ENCODE data around the gene ARID1B. TPM values are rescaled to one million over a fixed set of nuclear protein-coding genes. Genes with fewer than 3 reads are reported as not detected.
A peak's percentile ranks its signal among the peaks of the same experiment; 100 is the strongest.

ARID1B gene
- total RNA-seq, 2 donors from 2014 or later, result 43.9 to 44.6 TPM

DNA sequence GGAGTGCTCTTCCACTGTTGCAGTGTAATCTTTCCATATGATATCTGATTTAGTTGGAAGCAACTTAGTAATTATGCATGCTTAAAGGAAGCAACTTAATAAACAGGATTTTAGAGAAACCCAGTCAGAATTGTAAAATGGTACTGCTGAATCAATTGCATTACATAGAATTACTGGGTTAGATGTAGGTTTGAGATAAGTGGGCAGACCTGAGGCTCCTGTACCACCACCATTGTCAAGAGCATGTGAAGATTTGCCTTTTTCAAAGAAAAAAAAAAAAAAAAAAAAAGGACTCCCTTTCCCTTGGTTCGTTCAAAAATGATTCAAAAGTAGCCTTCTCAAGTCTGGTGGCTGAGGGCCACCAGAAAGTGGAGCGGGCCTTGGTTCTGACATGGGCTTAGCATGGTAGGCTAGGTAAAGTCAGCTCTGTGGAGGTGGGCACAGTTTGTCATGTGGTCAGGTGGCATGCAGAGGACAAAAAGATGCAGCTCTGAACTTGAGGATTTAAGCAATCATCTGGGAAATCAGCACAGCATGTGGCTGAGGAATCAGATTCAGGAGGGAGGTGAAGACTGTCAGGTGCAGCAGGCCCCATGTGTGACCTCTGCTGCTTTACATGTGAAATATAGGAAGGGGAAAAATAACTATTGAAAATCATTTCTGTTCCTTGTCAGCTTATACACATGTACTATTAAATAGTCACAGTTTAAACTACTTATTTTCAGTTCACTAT lies 32.4 kb downstream of the ARID1B start:
- peak overlapping the region; percentile 32 to 52 for H3K27ac ChIP-seq
- no peak for DNase-seq (ENCODE audit: low spot score)
- H3K4me3 ChIP-seq, result no peak overlapping the region
- TF ChIP-seq, protein P1, sequence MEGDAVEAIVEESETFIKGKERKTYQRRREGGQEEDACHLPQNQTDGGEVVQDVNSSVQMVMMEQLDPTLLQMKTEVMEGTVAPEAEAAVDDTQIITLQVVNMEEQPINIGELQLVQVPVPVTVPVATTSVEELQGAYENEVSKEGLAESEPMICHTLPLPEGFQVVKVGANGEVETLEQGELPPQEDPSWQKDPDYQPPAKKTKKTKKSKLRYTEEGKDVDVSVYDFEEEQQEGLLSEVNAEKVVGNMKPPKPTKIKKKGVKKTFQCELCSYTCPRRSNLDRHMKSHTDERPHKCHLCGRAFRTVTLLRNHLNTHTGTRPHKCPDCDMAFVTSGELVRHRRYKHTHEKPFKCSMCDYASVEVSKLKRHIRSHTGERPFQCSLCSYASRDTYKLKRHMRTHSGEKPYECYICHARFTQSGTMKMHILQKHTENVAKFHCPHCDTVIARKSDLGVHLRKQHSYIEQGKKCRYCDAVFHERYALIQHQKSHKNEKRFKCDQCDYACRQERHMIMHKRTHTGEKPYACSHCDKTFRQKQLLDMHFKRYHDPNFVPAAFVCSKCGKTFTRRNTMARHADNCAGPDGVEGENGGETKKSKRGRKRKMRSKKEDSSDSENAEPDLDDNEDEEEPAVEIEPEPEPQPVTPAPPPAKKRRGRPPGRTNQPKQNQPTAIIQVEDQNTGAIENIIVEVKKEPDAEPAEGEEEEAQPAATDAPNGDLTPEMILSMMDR (IDR thresholded peaks at IDR 0.05), result no peak
- H3K9me3 ChIP-seq, result no peaks in the 10 kb centered on the region
- peaks cover 0 to 38% of the 10 kb centered on the region in 2 donors for H3K4me1 ChIP-seq
- no peaks in the 10 kb centered on the region for H3K36me3 ChIP-seq
- no peaks in the 10 kb centered on the region for H3K27me3 ChIP-seq

DNA sequence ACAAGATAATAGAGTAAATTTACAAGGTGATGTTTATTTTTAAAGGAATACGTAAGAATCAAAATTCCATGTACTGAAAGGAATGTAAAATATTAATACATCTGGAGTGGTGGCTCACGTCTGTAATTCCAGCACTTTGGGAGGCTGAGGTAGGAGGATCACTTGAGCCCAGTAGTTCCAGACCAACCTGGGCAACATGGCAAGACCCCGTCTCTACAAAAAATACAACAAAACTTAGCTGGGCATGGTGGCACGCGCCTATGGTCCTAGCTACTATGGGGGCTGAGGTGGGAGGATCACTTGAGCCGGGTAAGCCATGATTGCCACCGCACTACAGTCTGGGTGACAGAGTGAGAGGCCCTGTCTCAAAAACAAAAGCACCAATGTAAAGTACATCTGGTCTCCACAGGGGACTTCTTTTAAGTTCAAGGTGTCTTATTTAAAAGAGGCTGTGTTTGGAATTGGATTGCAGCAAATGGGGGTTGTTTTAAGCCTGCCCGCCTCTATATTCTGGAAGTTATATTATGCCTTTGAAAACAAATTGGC lies 36.9 kb downstream of the ARID1B start:
- Histone ChIP-seq H3K4me1 (peaks cover 0 to 38% of the 10 kb centered on the region in 2 donors), H3K4me3 (no peak overlapping the region), H3K27ac (no peak overlapping the region), H3K27me3 (no peaks in the 10 kb centered on the region), H3K9me3 (no peaks in the 10 kb centered on the region), H3K36me3 (no peaks in the 10 kb centered on the region)
- TF ChIP-seq, protein P1 (IDR thresholded peaks at IDR 0.05), result no peak
- no peak for DNase-seq (ENCODE audit: low spot score)

GRCh38 chr6:156816505-156816904 lies 39.3 kb downstream of the ARID1B start:
- DNase-seq (ENCODE audit: low spot score), result no peak
- Histone ChIP-seq H3K27ac (peak overlapping the region in 1 of 2 donors; percentile 46), H3K9me3 (no peaks in the 10 kb centered on the region), H3K36me3 (no peaks in the 10 kb centered on the region), H3K4me1 (peaks cover 0 to 40% of the 10 kb centered on the region in 2 donors), H3K4me3 (no peak overlapping the region), H3K27me3 (no peaks in the 10 kb centered on the region)
- TF ChIP-seq, protein P1 (IDR thresholded peaks at IDR 0.05), result no peak

- TF ChIP-seq, protein P1 (IDR thresholded peaks at IDR 0.05), result no peak
- Histone ChIP-seq H3K27ac (no peak overlapping the region), H3K27me3 (no peaks in the 10 kb centered on the region), H3K4me3 (no peak overlapping the region), H3K9me3 (no peaks in the 10 kb centered on the region), H3K36me3 (no peaks in the 10 kb centered on the region), H3K4me1 (peaks cover 0 to 64% of the 10 kb centered on the region in 2 donors)
- DNase-seq (ENCODE audit: low spot score), result no peak
Observed at GRCh38 chr6:156820089-156820798, 43.1 kb downstream of the ARID1B start.

DNA sequence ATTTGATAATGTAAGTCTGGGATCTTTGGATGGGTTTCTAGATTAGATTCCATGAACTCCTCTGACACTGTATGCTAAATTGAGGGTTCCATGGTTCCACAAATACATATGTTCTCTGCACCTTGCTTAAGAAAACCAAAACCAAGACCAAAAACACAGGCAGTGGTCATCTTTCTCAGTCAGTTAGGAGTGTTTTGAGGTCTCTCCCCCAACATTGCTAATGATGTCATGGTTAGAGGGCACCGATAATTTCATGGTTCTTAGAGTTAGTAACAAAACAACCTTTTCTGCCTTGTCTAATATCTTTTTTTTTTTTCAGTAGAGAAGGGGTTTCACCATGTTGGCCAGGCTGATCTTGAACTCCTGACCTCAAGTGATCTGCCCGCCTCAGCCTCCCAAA lies 44.5 kb downstream of the ARID1B start:
- H3K4me1 ChIP-seq, result peaks cover 0 to 54% of the 10 kb centered on the region in 2 donors
- no peak for DNase-seq (ENCODE audit: low spot score)
- H3K27ac ChIP-seq, result no peak overlapping the region
- TF ChIP-seq, protein P1 (IDR thresholded peaks at IDR 0.05), result no peak
- H3K27me3 ChIP-seq, result no peaks in the 10 kb centered on the region
- no peaks in the 10 kb centered on the region for H3K9me3 ChIP-seq
- H3K36me3 ChIP-seq, result no peaks in the 10 kb centered on the region
- H3K4me3 ChIP-seq, result no peak overlapping the region
